Prostate gland (tissue), 2 donors: ENCODE results near the gene OR6V1.

Experiments
- CTCF ChIP-seq, 4 experiments: fragments of 200-600 bp in 2 of 4; fragments of 450-650 bp in 2 of 4; sonication (generic) in 2 of 4; IDR thresholded peaks; 1 replicate in 3 of 4; 2 replicates in 1 of 4; pipeline ENCODE4 v1.5.1; 2016 to 2019; ENCODE audit warnings: antibody characterized with exemption in 4 of 4, mild to moderate bottlenecking in 2 of 4, moderate library complexity in 2 of 4
- POLR2A ChIP-seq: fragments of 450-650 bp; IDR thresholded peaks from one replicate; pipeline ENCODE4 v1.6.1; 2016; ENCODE audit warnings: antibody characterized with exemption, mild to moderate bottlenecking

GRCh38 chr7:143069912-143070500 is 17.9 kb downstream of the OR6V1 start:
- no peak for TF ChIP-seq CTCF (IDR thresholded peaks at IDR 0.05)
- no peak for TF ChIP-seq POLR2A
